ENCODE data around the gene MT4. TPM values are rescaled to one million over a fixed set of nuclear protein-coding genes. Genes with fewer than 3 reads are reported as not detected.

The MT4 gene
- total RNA-seq, 1 donor from 2014 or later = not detected

- no peak for DNase-seq (ENCODE audit: low spot score in 2 of 2, unreplicated experiment in 2 of 2)
- no peak for TF ChIP-seq CTCF (IDR thresholded peaks at IDR 0.05; ENCODE audit: unreplicated experiment)
- Mint-ChIP-seq H3K4me1 (peaks cover 10% of the 10 kb centered on the region), H3K4me3 (no peak overlapping the region), H3K27ac (no peak overlapping the region), H3K9me3 (no peaks in the 10 kb centered on the region), H3K36me3 (no peaks in the 10 kb centered on the region), H3K27me3 (ENCODE audit: low read depth) (peaks cover 74% of the 10 kb centered on the region)
Measured at GRCh38 chr16:56618138-56618537, 53.3 kb downstream of the MT4 start.

Other genes with a start within 250 kb of the MT4 start
- 54.6 to 60.0 TPM (median 58.1 TPM) in 3 replicates for gene AMFR, start 139.5 kb upstream of the MT4 start, total RNA-seq
- gene NUDT21, start 113.7 kb upstream of the MT4 start, total RNA-seq = 134 to 141 TPM (median 136 TPM) in 3 replicates
- 34.3 to 37.2 TPM (median 35.5 TPM) in 3 replicates for gene OGFOD1, start 113.5 kb upstream of the MT4 start, total RNA-seq
- gene BBS2, start 45.0 kb upstream of the MT4 start, total RNA-seq = 58.2 to 63.1 TPM (median 60.8 TPM) in 3 replicates
- gene MT3, start 24.5 kb downstream of the MT4 start, total RNA-seq = not detected in 3 replicates
- gene MT2A, start 43.5 kb downstream of the MT4 start, total RNA-seq = 4.4 to 5.7 TPM (median 5.3 TPM) in 3 replicates
- gene MT1E, start 60.7 kb downstream of the MT4 start, total RNA-seq = 0.99 TPM in 1 of 3 replicates, not detected in the others
- gene MT1M, start 67.6 kb downstream of the MT4 start, total RNA-seq = not detected in 3 replicates
- gene MT1A, start 73.6 kb downstream of the MT4 start, total RNA-seq = not detected in 3 replicates
- gene MT1B, start 86.8 kb downstream of the MT4 start, total RNA-seq = not detected in 3 replicates
- 0.63 to 0.95 TPM (median 0.66 TPM) in 3 replicates for gene MT1F, start 92.9 kb downstream of the MT4 start, total RNA-seq
- not detected in 3 replicates for gene MT1G, start 103.0 kb downstream of the MT4 start, total RNA-seq
- gene MT1H, start 104.7 kb downstream of the MT4 start, total RNA-seq = not detected in 3 replicates
- gene MT1X, start 117.4 kb downstream of the MT4 start, total RNA-seq = 6.8 to 8.9 TPM (median 7.1 TPM) in 3 replicates
- gene NUP93, start 165.1 kb downstream of the MT4 start, total RNA-seq = 66.3 to 74.6 TPM (median 69.1 TPM) in 3 replicates